Activated CD4-positive, alpha-beta T cell treated with anti-CD3 and anti-CD28 coated beads, Interleukin-2, amount 10 ng/mL, durations not matched to agents 24 days and 14 days (primary cell): ENCODE measurements around the gene AGBL4. TPM values are rescaled to one million over a fixed set of nuclear protein-coding genes. Genes with fewer than 3 reads are reported as not detected.

Experiments
- DNase-seq: peaks from one replicate; pipeline ENCODE4 v3.0.0; 2022
- H3K27ac Mint-ChIP-seq: one replicate; pipeline ENCODE4 v1.8.0; 2022; ENCODE audit warnings: mild to moderate bottlenecking, mixed read lengths
- H3K27me3 Mint-ChIP-seq: one replicate; pipeline ENCODE4 v1.8.0; 2022; ENCODE audit warnings: mixed read lengths
- H3K36me3 Mint-ChIP-seq: one replicate; pipeline ENCODE4 v1.8.0; 2022; ENCODE audit warnings: low read depth, mild to moderate bottlenecking, mixed read lengths
- H3K4me1 Mint-ChIP-seq: one replicate; pipeline ENCODE4 v1.8.0; 2021; ENCODE audit warnings: mixed read lengths
- H3K4me3 Mint-ChIP-seq: one replicate; pipeline ENCODE4 v1.8.0; 2022; ENCODE audit warnings: mild to moderate bottlenecking, moderate library complexity, mixed read lengths
- H3K9me3 Mint-ChIP-seq: one replicate; pipeline ENCODE4 v1.8.0; 2021; ENCODE audit warnings: mixed read lengths
- intact Hi-C: fragments of 100-400 bp; cut with micrococcal nuclease; formaldehyde crosslinking; loops from one replicate; pipeline ENCODE4 v1.15.1; 2023
- total RNA-seq: library from RNA; stranded (reverse); gene quantifications from 2 replicates; pipeline ENCODE4 v1.2.3, GENCODE V29; 2022

Gene AGBL4
- total RNA-seq, 1 donor from 2014 or later = not detected

- Mint-ChIP-seq H3K27ac (no peak overlapping the region), H3K9me3 (no peaks in the 10 kb centered on the region), H3K27me3 (no peaks in the 10 kb centered on the region), H3K36me3 (peaks cover 9% of the 10 kb centered on the region), H3K4me3 (no peak overlapping the region), H3K4me1 (no peaks in the 10 kb centered on the region)
- no peak for DNase-seq
- intact Hi-C loops = no loop called here
These were observed 1279.7 kb downstream of the AGBL4 start for GRCh38 chr1:48744032-48744431.

DNA sequence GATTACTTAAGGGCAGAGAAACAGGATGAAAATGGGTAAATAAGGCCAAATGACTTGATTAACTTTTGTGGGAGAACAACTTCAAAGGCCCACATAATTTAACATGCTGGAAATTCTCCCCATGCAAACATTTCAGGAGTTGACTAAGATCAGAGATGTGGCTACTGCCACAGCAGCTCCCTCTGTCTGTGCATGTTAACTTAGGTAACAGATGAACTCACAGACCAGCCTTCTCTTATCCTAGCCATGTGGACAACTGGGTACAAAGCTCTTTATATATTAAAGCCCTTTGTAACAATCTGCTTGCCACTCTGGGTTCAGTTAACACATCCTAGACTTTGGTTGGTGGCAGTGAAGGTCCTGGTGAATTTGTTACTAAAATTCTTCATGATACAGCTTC, 1280.3 kb downstream of the AGBL4 start:
- DNase-seq = no peak
- H3K4me1 Mint-ChIP-seq = no peaks in the 10 kb centered on the region
- intact Hi-C loops = no loop called here
- H3K27ac Mint-ChIP-seq = no peak overlapping the region
- no peak overlapping the region for H3K4me3 Mint-ChIP-seq
- no peaks in the 10 kb centered on the region for H3K9me3 Mint-ChIP-seq
- peaks cover 8% of the 10 kb centered on the region for H3K36me3 Mint-ChIP-seq
- no peaks in the 10 kb centered on the region for H3K27me3 Mint-ChIP-seq

DNA sequence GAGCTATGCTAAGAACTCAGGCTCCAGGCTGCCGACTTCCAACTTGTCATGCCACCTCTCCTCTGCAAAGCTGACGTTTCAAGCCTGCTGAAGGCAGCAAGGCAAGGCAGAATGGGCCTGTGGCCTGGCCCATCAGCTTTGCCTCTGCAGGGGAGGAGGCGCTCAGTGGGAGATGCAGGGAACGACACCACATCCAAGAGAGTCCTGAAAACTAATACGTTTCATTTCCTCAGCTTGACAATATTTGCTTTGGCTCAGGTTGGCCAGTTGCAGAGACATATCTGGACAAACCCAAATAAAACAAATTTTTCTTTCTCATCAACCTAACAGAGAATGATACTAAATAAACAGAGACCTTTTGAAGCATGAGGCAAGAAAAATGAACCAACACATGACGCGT, 1282.4 kb downstream of the AGBL4 start:
- intact Hi-C loops = no loop called here
- Mint-ChIP-seq H3K27ac (no peak overlapping the region), H3K36me3 (peaks cover 9% of the 10 kb centered on the region)

DNA sequence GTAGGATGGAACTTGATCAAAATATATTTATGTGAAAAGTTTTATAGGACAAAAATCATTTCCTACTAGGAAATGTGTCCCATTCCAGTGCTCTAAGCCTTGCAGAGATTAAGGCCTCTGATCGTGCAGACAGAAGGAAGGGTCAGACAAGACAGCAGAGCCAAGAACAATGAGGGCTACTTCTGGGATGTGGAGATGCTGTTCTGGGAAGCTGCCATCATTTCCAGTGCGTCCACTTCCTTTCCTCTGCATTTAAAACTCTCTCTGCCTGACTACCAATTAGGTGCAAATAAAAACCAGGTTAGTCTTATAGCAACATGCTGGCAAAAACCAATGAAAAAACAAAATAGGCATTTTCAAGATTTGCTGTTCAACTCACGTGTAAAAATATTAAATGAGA, 1283.1 kb downstream of the AGBL4 start:
- Mint-ChIP-seq H3K9me3 (no peaks in the 10 kb centered on the region), H3K4me3 (no peak overlapping the region), H3K27me3 (no peaks in the 10 kb centered on the region), H3K4me1 (no peaks in the 10 kb centered on the region), H3K36me3 (peaks cover 13% of the 10 kb centered on the region), H3K27ac (no peak overlapping the region)
- intact Hi-C loops = no loop called here
- DNase-seq = no peak

More for the DNA sequence above, 1282.4 kb downstream of the AGBL4 start:
- Mint-ChIP-seq H3K9me3 (no peaks in the 10 kb centered on the region), H3K27me3 (no peaks in the 10 kb centered on the region), H3K4me1 (no peaks in the 10 kb centered on the region), H3K4me3 (no peak overlapping the region)
- no peak for DNase-seq

DNA sequence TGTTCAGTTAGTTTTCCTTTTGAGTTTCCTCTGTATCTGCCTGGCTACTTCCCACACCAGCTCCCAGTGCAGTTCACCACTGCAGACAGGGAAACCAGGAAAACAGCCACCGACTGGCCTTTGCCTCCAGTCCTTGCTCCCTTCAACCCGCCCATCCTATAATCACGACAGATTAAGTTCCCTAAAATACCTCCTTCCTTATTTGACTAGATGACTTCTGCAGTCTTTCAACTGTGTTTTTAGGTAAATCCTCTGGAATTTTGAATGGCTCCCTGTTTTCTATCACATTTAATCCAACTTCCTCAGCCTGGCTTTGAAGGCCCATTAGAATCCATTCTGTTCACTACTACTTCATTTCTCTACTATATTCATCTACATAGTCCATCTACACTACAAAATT, 1284.7 kb downstream of the AGBL4 start:
- intact Hi-C loops = no loop called here
- Mint-ChIP-seq H3K9me3 (no peaks in the 10 kb centered on the region), H3K27me3 (no peaks in the 10 kb centered on the region), H3K27ac (no peak overlapping the region), H3K36me3 (peaks cover 21% of the 10 kb centered on the region), H3K4me1 (no peaks in the 10 kb centered on the region), H3K4me3 (no peak overlapping the region)
- DNase-seq = no peak

DNA sequence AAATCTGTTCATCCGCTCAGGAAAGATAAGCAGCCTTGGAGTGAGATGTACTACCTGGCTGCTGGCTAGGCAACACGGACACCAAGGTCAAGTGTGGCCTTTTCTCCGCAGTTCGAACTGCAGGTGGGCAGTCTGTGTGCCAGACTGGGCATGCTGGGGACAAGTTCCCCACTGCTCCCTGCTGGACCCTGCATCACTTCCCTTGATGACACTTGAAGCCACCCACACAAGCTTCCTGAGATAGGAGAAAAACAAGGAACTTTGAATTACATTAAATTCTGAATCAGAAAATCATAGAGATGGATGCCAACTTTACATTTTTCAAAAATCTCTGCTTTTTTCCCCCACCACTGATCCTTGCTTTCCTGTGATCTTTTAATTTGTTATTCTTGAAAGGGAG, 1285.4 kb downstream of the AGBL4 start:
- no peak for DNase-seq
- Mint-ChIP-seq H3K4me1 (no peaks in the 10 kb centered on the region), H3K27ac (no peak overlapping the region), H3K36me3 (peaks cover 21% of the 10 kb centered on the region), H3K4me3 (no peak overlapping the region), H3K9me3 (no peaks in the 10 kb centered on the region), H3K27me3 (no peaks in the 10 kb centered on the region)
- intact Hi-C loops = no loop called here

DNA sequence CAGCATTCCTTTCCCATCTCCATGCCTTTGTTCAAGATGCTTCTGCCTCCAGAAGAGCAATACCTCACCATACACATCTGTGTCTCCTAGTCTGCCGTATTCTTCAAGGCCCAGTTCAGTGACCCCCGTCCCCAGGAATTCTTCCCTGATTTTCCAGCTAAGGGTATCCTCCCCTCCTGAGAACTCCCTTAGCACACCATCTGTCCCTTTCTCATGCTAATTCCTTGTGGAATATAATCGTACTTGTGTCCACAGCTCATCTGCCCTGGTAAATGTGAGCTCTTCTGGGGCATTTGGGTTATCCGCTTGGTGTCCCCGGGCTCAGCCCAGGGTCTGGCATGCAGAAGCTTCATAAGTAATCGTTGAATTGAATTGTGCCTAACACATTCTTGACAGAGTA, 1288.0 kb downstream of the AGBL4 start:
- H3K27ac Mint-ChIP-seq = no peak overlapping the region
- H3K4me3 Mint-ChIP-seq = no peak overlapping the region
- DNase-seq = no peak
- intact Hi-C loops = no loop called here
- peaks cover 21% of the 10 kb centered on the region for H3K36me3 Mint-ChIP-seq
- no peaks in the 10 kb centered on the region for H3K27me3 Mint-ChIP-seq
- H3K9me3 Mint-ChIP-seq = no peaks in the 10 kb centered on the region
- H3K4me1 Mint-ChIP-seq = no peaks in the 10 kb centered on the region

DNA sequence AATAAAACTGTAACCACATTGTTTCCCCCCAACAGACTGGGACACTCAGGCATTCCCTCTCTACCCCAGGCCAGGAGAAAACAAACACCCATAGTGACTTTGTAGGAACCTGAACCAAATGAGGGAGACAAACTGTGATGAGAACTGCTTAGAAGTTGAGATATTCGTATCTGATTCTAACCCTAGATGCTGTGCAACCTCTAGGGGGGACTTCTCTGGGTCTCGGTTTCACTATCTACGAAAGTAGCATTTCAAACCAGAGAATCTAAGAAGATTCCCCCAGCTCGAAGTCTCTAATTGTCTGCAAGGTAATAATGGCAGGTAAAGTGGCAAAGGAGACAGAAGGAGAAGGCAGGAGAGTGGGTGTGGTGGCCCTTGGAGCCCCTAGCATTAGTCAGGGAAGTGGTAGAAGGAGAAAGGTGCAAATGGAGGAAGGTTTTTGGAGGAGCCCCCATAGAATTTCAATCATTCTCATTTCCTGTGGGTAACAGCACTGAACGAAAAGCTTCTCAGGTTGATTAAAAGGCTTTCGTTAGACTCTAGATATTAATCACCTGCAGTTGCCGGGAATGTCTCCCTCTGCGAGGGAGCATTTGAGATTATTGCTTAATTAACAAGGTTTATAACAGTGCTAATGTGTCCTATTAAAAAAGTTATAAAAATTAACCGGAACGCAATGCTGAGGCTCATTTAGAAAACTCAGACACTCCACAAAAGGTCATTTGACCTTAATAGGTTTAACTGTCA, 1293.4 kb downstream of the AGBL4 start:
- H3K27ac Mint-ChIP-seq = no peak overlapping the region
- no peaks in the 10 kb centered on the region for H3K27me3 Mint-ChIP-seq
- DNase-seq = no peak
- peaks cover 4% of the 10 kb centered on the region for H3K4me1 Mint-ChIP-seq
- intact Hi-C loops = no loop called here
- H3K4me3 Mint-ChIP-seq = no peak overlapping the region
- peaks cover 16% of the 10 kb centered on the region for H3K36me3 Mint-ChIP-seq
- H3K9me3 Mint-ChIP-seq = no peaks in the 10 kb centered on the region

DNA sequence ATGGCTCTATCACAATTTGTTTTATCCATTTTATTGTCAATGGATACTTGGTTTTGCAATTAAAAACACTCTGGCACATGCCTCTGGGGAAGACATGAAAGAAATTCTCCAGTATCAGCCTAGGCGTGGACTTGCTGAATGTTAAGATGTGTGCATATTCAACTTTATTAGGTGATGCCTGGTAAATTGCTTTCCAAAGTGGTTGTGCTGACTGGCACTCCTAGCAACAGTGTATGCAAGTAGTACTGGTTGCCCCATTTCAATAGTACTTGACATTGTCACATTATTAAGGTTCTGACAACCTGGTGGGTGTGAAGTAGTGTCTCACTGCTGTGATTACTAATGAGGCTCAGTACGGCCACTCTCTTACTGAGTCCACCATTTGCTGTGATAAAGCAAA, 1295.2 kb downstream of the AGBL4 start:
- peaks cover 4% of the 10 kb centered on the region for H3K4me1 Mint-ChIP-seq

DNA sequence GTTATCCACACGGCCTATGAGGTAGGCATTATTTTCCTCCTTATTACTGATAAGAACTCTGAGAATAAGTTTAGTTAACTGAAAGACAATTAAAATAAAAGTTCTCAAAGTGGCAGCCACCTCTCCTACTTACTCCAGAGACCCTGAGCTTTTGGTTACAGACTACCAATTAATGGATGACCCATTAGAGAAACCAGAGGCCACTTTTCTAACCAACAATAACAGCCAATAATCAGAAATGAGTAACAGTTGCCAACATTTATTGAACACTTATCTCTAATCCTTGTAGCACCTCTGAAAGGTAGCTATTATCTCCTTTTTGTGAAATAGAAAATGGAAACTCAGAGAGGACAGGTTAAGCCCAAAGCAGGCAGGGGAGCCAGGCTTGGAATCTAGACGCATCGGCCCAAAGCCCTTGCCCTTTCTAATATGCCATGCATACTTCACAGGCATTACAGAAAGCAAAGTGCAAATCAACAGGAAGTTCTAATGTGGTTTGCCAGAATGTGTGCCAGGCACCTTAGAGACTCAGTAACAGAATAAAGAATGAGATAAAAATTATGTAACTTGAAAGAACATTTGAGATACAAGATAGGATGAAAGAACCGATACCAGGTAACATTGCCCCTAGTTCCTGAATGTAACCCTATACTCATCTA, 1297.1 kb downstream of the AGBL4 start:
- intact Hi-C loops = no loop called here
- no peak overlapping the region for H3K4me3 Mint-ChIP-seq
- no peaks in the 10 kb centered on the region for H3K9me3 Mint-ChIP-seq
- H3K36me3 Mint-ChIP-seq = peaks cover 7% of the 10 kb centered on the region
- no peak for DNase-seq
- no peaks in the 10 kb centered on the region for H3K27me3 Mint-ChIP-seq
- peaks cover 4% of the 10 kb centered on the region for H3K4me1 Mint-ChIP-seq
- no peak overlapping the region for H3K27ac Mint-ChIP-seq

More for the DNA sequence above, 1295.2 kb downstream of the AGBL4 start:
- Mint-ChIP-seq H3K36me3 (peaks cover 7% of the 10 kb centered on the region), H3K27ac (no peak overlapping the region), H3K4me3 (no peak overlapping the region), H3K9me3 (no peaks in the 10 kb centered on the region), H3K27me3 (no peaks in the 10 kb centered on the region)
- intact Hi-C loops = no loop called here
- DNase-seq = no peak

DNA sequence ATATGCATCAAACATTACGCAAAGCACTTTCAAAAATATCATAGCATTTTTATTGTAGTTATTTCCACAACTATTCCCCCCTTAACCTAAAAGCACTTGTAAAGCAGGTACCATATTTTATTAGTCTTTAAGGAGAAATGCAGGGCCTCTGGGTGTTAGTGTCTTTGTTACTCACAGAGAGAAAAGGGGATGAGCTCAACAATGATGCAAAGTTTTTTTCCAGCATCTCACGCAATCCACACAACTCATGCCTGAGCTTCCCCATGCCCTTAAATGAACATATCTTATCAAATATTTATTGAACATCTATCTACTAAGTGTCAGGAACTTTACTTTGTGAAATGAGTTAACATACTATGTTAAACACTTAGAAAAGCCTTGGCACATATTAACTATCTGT, 1297.6 kb downstream of the AGBL4 start:
- DNase-seq = no peak
- Mint-ChIP-seq H3K4me1 (peaks cover 4% of the 10 kb centered on the region), H3K36me3 (peaks cover 7% of the 10 kb centered on the region), H3K4me3 (no peak overlapping the region), H3K27ac (no peak overlapping the region), H3K27me3 (no peaks in the 10 kb centered on the region), H3K9me3 (no peaks in the 10 kb centered on the region)
- intact Hi-C loops = no loop called here

- no peak overlapping the region for H3K27ac Mint-ChIP-seq
- no peaks in the 10 kb centered on the region for H3K27me3 Mint-ChIP-seq
- intact Hi-C loops = no loop called here
- H3K9me3 Mint-ChIP-seq = no peaks in the 10 kb centered on the region
- peaks cover 7% of the 10 kb centered on the region for H3K36me3 Mint-ChIP-seq
- peaks cover 4% of the 10 kb centered on the region for H3K4me1 Mint-ChIP-seq
- H3K4me3 Mint-ChIP-seq = no peak overlapping the region
- no peak for DNase-seq
These were observed 1298.3 kb downstream of the AGBL4 start for GRCh38 chr1:48725341-48726046.

- no peaks in the 10 kb centered on the region for H3K36me3 Mint-ChIP-seq
- no peak for DNase-seq
- H3K4me1 Mint-ChIP-seq = no peaks in the 10 kb centered on the region
- intact Hi-C loops = no loop called here
- H3K27ac Mint-ChIP-seq = no peak overlapping the region
- no peaks in the 10 kb centered on the region for H3K9me3 Mint-ChIP-seq
- no peaks in the 10 kb centered on the region for H3K27me3 Mint-ChIP-seq
- no peak overlapping the region for H3K4me3 Mint-ChIP-seq
These were observed 1302.8 kb downstream of the AGBL4 start for GRCh38 chr1:48720929-48721328.

DNA sequence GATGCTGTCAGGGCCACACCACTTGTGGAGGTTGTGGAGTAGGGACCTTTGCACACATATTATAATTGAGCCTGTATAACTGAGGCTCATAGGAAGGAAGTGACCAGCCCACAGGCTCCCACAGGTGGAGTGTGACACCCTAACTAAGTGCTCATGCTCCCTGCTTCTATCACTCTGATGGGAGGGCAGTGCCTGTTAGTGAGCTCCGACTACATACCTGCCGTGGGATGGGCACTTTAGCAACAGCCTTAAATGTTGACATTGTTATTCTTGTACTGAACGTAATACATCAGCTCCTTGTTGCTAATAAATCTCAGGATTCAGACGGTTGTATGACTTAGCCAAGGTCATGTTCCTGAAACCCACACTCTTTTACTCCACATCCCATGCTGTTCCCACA, 1305.0 kb downstream of the AGBL4 start:
- DNase-seq = no peak
- Mint-ChIP-seq H3K4me1 (no peaks in the 10 kb centered on the region), H3K27ac (no peak overlapping the region), H3K4me3 (no peak overlapping the region), H3K36me3 (no peaks in the 10 kb centered on the region), H3K9me3 (no peaks in the 10 kb centered on the region), H3K27me3 (no peaks in the 10 kb centered on the region)
- intact Hi-C loops = no loop called here
